ENCODE results near the gene C5orf46.

C5orf46 gene

GRCh38 chr5:147906326-147907095 lies at the start of gene C5orf46:
C5orf46 (minus strand) TSS chr5:147906538; CDS start chr5:147906501, 37 bp downstream.
- DNase-seq, result no peak

- DNase-seq, result no peak
These were observed 48.6 kb upstream of the C5orf46 start for GRCh38 chr5:147954971-147955370.

DNA sequence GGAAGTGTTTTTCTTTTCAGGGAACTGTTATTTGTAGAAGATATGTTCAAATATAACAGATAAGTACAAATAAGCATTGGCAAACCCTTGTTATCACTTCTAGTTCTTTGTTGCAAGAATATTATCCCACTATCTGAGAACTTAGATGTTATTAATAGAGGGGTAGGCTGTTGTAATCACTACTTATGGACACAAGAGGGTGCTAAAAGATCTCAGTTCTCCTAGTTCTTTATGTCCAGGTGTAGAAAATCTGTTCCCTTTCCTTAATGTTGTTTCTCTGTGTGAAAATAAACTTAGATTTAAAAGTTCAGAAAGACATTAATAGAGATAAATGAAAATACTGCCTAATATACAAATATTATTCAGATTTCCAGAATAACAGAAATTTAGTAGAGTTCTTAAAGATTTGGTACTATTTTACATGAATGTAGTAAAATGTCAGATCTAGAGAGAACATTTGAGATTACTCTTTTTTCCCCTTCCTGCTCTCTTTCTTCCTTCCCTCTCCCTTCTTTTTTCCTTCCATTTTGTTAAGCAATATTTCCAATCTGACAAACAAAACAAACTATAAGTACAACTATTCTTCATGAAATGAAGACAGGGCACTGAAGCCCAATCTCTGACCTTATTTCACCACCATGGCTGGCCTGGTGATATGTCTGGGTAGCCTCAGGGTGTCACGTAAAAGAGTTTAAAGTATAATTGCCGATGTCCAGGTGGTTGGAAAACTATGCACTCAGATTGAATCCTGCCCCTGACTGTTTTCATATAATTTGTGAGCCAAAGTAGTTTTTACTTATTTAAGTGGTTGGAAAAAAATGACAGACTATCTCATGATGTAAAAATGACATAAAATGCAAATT lies 43.6 kb upstream of the C5orf46 start:
- no peak for DNase-seq

DNA sequence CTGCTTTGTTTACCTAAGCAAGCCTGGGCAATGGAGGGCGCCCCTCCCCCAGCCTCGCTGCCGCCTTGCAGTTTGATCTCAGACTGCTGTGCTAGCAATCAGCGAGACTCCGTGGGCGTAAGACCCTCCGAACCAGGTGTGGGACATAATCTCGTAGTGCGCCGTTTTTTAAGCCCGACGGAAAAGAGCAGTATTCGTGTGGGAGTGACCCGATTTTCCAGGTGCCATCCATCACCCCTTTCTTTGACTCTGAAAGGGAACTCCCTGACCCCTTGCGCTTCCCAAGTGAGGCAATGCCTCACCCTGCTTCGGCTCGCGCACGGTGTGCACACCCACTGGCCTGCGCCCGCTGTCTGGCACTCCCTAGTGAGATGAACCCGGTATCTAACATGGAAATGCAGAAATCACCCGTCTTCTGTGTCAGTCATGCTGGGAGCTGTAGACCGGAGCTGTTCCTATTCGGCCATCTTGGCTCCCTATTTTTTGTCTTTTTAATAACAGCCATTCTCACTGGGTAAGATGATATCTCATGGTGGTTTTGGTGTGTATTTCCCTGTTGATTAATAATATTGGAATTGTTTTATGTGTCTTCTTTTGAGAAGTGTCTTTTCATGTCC lies 40.4 kb upstream of the C5orf46 start:
- peak; percentile 43 for DNase-seq

DNA sequence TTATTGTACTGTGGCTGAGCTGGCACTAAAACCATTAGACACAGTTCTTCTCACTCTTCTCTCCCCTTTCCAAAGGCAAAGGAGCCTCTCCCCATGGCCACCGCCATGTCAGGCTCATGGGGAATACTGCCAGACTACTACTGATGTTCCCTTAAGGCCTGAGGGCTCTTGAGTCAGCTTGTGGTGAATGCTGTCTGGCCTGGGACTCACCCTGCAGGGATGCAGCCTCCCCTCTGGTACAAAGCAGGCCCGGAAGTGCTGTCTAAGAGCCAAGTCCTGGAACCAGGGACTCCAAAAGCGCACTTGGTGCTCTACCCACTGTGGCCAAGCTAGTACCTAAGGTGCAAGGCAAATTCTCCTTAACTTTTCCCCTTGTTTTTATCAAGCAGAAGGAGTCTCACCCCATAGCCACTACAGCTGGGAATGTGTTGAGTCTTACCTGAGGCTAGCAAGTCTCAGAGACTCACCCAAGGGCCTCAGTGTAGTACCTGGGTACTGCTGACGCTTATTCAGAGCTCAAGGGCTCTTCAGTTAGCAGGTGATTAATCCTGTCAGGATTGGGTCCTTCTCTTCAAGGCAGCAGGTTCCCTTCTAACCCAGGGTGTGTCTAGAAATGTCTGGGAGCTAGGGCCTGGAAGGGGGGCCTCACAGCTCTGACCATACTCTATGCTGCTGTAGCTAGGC lies 33.2 kb upstream of the C5orf46 start:
- no peak for DNase-seq

DNA sequence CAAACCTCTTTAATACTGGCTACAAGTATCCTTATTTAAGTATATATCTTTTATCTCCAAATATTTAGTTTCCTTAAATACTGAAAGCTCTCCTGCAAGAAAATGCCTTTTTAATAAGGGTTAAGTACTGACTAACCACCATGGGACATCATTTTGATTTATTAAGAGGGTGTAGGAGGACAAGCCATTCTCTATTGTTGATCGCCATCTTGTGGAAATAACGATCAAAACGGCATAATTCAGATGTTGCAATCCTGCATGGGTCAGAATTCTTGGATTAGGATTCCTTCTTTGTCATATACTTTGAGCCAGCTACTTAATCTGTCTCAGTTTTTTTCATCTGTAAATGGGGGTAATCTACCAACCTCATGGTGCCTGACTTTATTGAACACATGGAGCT lies 28.7 kb upstream of the C5orf46 start:
- peak; percentile 20 for DNase-seq

DNA sequence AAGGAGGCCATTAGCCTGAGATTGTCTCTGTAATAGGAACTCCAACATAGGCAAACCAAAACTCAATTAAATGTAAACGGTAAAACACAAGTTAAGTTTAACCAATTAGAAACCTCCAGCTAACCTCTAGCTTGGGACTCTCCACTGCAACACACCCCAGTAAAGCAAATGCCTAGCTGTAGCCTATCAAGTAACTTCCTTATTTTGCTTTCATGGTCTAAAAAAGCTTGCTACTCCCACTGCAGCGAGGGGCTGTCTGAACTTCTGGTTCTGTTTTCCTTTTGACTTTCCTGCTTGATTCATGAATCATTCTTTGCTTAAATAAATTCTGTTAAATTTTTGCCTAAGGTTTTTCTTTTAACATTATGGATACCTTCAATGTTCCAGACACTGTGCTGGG lies 24.4 kb upstream of the C5orf46 start:
- no peak for DNase-seq

DNA sequence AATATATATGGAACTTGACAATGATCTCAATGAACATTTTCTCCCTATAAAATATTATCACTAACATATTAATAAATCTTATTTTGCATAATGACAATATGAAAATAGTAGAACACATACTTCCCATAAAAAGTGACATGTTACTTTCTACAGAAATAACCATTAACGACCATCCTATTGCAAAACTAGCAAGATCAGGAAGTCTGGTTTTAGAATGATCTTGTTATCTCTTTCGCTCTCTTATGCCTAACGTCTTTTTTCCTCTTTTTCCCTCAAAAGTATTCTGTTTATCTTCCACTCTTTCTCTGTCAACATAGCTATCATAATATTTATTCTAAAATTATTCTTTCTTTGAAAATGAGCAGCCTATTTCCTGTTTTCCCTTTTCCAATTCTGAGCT lies 21.6 kb upstream of the C5orf46 start:
- DNase-seq, result no peak

- no peak for DNase-seq
These were observed 18.7 kb upstream of the C5orf46 start for GRCh38 chr5:147925020-147925419.

DNA sequence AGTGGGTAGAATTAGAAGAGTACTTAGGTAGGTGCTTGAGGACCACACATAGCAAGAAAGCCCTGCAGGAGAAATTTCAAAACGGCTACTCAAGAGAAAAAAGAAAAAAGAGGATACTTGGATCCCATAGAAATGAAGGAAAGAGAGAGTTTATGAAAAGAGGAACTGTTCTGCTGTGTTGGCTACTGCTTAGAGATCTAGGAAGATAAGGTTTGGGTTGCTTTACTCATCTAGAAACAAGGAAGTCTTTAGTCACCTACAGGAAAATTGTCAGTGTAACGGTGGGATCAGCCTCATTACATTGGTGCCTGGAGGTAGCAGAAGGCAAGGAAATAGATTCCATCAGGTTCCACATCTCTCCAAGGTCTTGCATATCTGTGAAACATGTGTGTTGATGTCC lies 14.8 kb upstream of the C5orf46 start:
- DNase-seq, result no peak

- DNase-seq, result no peak
These were observed 14.2 kb upstream of the C5orf46 start for GRCh38 chr5:147920420-147921030.

GRCh38 chr5:147918899-147919298 lies 12.6 kb upstream of the C5orf46 start:
- DNase-seq, result no peak

GRCh38 chr5:147918101-147918685 lies 11.9 kb upstream of the C5orf46 start:
- no peak for DNase-seq

- DNase-seq, result no peak
These were observed 7.4 kb upstream of the C5orf46 start for GRCh38 chr5:147913786-147914185.

- no peak for DNase-seq
These were observed 5.7 kb upstream of the C5orf46 start for GRCh38 chr5:147912011-147912410.

GRCh38 chr5:147911427-147911826 lies 5.1 kb upstream of the C5orf46 start:
- no peak for DNase-seq

DNA sequence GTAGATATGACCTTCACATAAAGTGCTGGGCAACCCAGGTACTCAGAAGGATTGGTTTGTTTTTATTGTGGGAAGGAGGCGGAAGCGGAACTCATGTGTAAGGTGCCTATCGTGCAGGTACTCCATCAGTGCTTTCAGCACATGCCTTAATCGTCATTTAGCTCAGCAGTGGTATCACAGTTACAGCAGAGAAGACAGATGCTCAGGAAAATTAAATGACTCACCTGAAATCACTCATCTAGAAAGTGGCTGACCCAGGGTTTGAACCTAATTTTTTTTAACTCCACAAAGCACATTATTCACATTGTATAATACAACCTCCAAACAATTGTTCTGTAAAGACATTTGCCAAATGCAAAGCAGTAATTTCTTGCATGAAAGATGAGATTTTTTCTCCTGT lies 2.2 kb downstream of the C5orf46 start:
- no peak for DNase-seq

DNA sequence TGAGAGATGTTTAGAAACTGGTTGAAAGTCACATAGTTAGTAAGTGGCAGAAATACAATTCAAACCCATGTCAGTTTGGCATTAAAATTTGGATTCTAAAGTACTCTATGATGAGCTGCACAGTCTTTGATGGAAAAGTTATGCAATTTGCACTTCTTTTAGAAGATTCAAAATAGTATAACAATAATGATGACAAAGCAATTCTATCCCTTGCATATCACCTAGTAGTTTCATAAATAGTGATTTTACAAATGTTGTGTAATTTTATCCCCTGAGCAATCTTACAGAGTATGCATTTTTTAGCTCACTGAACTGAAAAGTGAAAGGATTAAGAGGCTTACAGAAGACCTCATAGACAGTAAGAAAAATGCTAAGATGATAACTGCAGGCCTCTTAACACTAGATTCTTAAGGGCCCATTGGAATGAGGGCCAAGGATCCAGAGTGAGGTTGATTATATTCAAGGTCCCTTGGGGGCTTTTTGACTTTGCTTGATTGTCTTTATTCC lies 3.7 kb downstream of the C5orf46 start:
- no peak for DNase-seq

DNA sequence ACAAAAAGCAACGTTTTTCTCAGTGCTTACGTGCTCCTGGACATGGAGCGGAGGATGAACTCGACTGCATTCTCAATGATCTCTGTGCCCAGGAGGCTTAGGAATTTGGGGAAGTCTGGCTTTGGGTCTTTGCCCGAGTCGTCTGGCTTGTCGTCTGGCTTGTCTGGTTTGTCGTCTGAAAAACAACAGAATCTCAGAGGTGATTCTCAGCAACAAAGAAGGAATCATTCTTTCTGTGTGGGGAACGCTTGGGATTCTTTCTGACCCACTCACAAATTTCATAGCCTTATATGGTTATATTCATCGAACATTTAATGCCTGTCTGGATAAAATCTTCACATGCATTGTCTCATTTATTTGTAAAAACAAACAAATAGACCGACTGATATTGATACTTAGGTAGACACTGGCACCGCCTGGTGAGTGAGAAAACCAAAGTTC lies 4.7 kb downstream of the C5orf46 start:
- no peak for DNase-seq

GRCh38 chr5:147898875-147899401 lies 7.4 kb downstream of the C5orf46 start:
- no peak for DNase-seq

- DNase-seq, result no peak
These were observed 10.5 kb downstream of the C5orf46 start for GRCh38 chr5:147895864-147896263.

GRCh38 chr5:147893820-147894219 lies 12.5 kb downstream of the C5orf46 start:
- no peak for DNase-seq

All from DMS153 (cell line).